ENCODE measurements around the gene ZNF594.

GRCh38 chr17:5200360-5200759 lies 8.7 kb upstream of the ZNF594 start:
- TF ChIP-seq CTCF (conservative IDR thresholded peaks at IDR 0.05; ENCODE audit: low read depth, low read length) (no peak), EZH2 (IDR thresholded peaks at IDR 0.05; ENCODE audit: low read length, unreplicated experiment) (no peak), EZH2phosphoT487 (IDR thresholded peaks at IDR 0.05; ENCODE audit: borderline replicate concordance, low read length) (no peak)
